H1 (cell line): Measurements from ENCODE around the gene BHLHE23. TPM values are rescaled to one million over a fixed set of nuclear protein-coding genes. Genes with fewer than 3 reads are reported as not detected.

ENCODE experiments used
- CTCF ChIA-PET: fragments of 300-600 bp; sonication (Branson Sonifier 250); formaldehyde crosslinking; loops from one replicate; lab custom pipeline; 2021; ENCODE audit not compliant: partially characterized antibody; lab: Charles Lee
- POLR2A ChIA-PET: fragments of 300-600 bp; sonication (Branson Sonifier 250); formaldehyde crosslinking; loops from one replicate; lab custom pipeline; 2021; ENCODE audit warnings: inconsistent platforms; ENCODE audit not compliant: partially characterized antibody; lab: Charles Lee
- DNase-seq, 2 experiments: peaks; one replicate each; pipeline versions ENCODE4 v3.0.0 to v3.0.0-alpha.2; 2010 to 2022; ENCODE audit warnings: low spot score in 2 of 2, low read depth in 1 of 2, mixed read lengths in 1 of 2
- FAIRE-seq: peaks from 2 replicates; lab custom pipeline; 2011; peaks lifted over from hg19 to GRCh38; lab: Jason Lieb, UNC
- H2AFZ ChIP-seq: 2 replicates; pipeline ENCODE4 v1.8.1; 2012; ENCODE audit warnings: low read length, inconsistent platforms
- H2AK5ac ChIP-seq: 2 replicates; pipeline ENCODE4 v1.6.1; 2013; ENCODE audit warnings: low read depth, low read length
- H2BK120ac ChIP-seq: replicated peaks from 2 replicates; pipeline ENCODE3; 2013; ENCODE audit warnings: low read depth, low read length, inconsistent platforms
- H2BK12ac ChIP-seq: 2 replicates; pipeline ENCODE4 v1.6.1; 2013; ENCODE audit warnings: low read depth, low read length
- H2BK15ac ChIP-seq: 2 replicates; pipeline ENCODE4 v1.6.1; 2013; ENCODE audit warnings: low read length
- H2BK20ac ChIP-seq: 2 replicates; pipeline ENCODE4 v1.6.1; 2013; ENCODE audit warnings: low read length
- H2BK5ac ChIP-seq: 2 replicates; pipeline ENCODE4 v1.6.1; 2013; ENCODE audit warnings: low read depth, low read length
- H3K14ac ChIP-seq: 2 replicates; pipeline ENCODE4 v1.6.1; 2013; ENCODE audit warnings: inconsistent platforms; ENCODE audit not compliant: insufficient read length
- H3K18ac ChIP-seq: 2 replicates; pipeline ENCODE4 v1.6.1; 2013; ENCODE audit warnings: low read length; ENCODE audit errors: extremely low read depth
- H3K23ac ChIP-seq: 2 replicates; pipeline ENCODE4 v1.6.1; 2013; ENCODE audit warnings: inconsistent platforms; ENCODE audit not compliant: insufficient read length
- H3K23me2 ChIP-seq: 2 replicates; pipeline ENCODE4 v1.6.1; 2013; ENCODE audit warnings: low read depth, low read length
- H3K27ac ChIP-seq: 2 replicates; pipeline ENCODE4 v1.6.1; 2011; ENCODE audit warnings: low read depth, low read length, inconsistent platforms
- H3K27me3 ChIP-seq, 4 experiments: replicated peaks in 1 of 4; 1 replicate in 1 of 4; 2 replicates in 3 of 4; pipeline versions ENCODE4 v1.6.1 to v1.8.1; 2011 to 2013; ENCODE audit warnings: low read length in 3 of 4, mild to moderate bottlenecking in 3 of 4, inconsistent platforms in 2 of 4, mixed read lengths in 2 of 4, moderate library complexity in 1 of 4; ENCODE audit not compliant: control insufficient read depth in 3 of 4, insufficient read depth in 3 of 4; ENCODE audit errors: extremely low read depth in 1 of 4
- H3K36me3 ChIP-seq, 4 experiments: 2 replicates each; pipeline versions ENCODE4 v1.6.1 to v1.8.1; 2011 to 2013; ENCODE audit warnings: mild to moderate bottlenecking in 4 of 4, low read length in 3 of 4, moderate library complexity in 2 of 4, control low read depth in 1 of 4, inconsistent platforms in 1 of 4; ENCODE audit not compliant: insufficient read depth in 4 of 4, control insufficient read depth in 2 of 4
- H3K4ac ChIP-seq: replicated peaks from 2 replicates; pipeline ENCODE3; 2013; ENCODE audit warnings: low read length, low read depth, mixed read lengths, inconsistent platforms; ENCODE audit not compliant: insufficient read length
- H3K4me1 ChIP-seq, 4 experiments: replicated peaks in 1 of 4; 1 replicate in 1 of 4; 2 replicates in 3 of 4; pipeline versions ENCODE4 v1.6.1 to v1.8.1; 2011 to 2013; ENCODE audit warnings: low read length in 3 of 4, inconsistent platforms in 2 of 4, mixed read lengths in 1 of 4; ENCODE audit not compliant: insufficient read depth in 4 of 4, control insufficient read depth in 3 of 4
- H3K4me2 ChIP-seq, 2 experiments: 2 replicates each; pipeline versions ENCODE4 v1.6.1 to v1.8.1; 2011 to 2013; ENCODE audit warnings: low read depth in 2 of 2, low read length in 2 of 2, control low read depth in 1 of 2, inconsistent platforms in 1 of 2, mild to moderate bottlenecking in 1 of 2; ENCODE audit not compliant: insufficient read depth in 1 of 2
- H3K4me3 ChIP-seq, 4 experiments: fragments of 200-600, 300-600 bp in 1 of 4; sonication (generic), shearing (Covaris generic), sonication (Bioruptor Twin) in 1 of 4; 2 replicates each; pipeline versions ENCODE4 v1.5.1 to v1.8.1; 2011 to 2016; ENCODE audit warnings: low read length in 4 of 4, low read depth in 3 of 4, control low read depth in 2 of 4, inconsistent platforms in 2 of 4, mild to moderate bottlenecking in 2 of 4, mixed read lengths in 1 of 4, moderate library complexity in 1 of 4; ENCODE audit not compliant: insufficient read depth in 2 of 4; ENCODE audit errors: extremely low read depth in 1 of 4
- H3K56ac ChIP-seq: replicated peaks from 2 replicates; pipeline ENCODE3; 2013; ENCODE audit warnings: low read depth, mild to moderate bottlenecking, mixed read lengths, low read length, inconsistent platforms; ENCODE audit not compliant: insufficient read length
- H3K79me1 ChIP-seq: 2 replicates; pipeline ENCODE4 v1.6.1; 2013; ENCODE audit warnings: low read depth, low read length, control low read depth
- H3K79me2 ChIP-seq, 2 experiments: 2 replicates each; pipeline versions ENCODE4 v1.6.1 to v1.8.1; 2012 to 2013; ENCODE audit warnings: low read length in 2 of 2, mild to moderate bottlenecking in 2 of 2, inconsistent platforms in 1 of 2; ENCODE audit not compliant: insufficient read depth in 2 of 2, control insufficient read depth in 1 of 2
- H3K9ac ChIP-seq, 4 experiments: replicated peaks in 1 of 4; 1 replicate in 1 of 4; 2 replicates in 3 of 4; pipeline versions ENCODE4 v1.6.1 to v1.8.1; 2011 to 2013; ENCODE audit warnings: low read depth in 3 of 4, low read length in 3 of 4, control low read depth in 2 of 4, mild to moderate bottlenecking in 2 of 4, moderate library complexity in 2 of 4, inconsistent platforms in 1 of 4; ENCODE audit errors: extremely low read depth in 1 of 4
- H3K9me3 ChIP-seq, 2 experiments: 2 replicates each; pipeline versions ENCODE4 v1.6.1 to v1.8.1; 2012 to 2013; ENCODE audit warnings: mild to moderate bottlenecking in 2 of 2, moderate library complexity in 2 of 2, control low read depth in 1 of 2, inconsistent platforms in 1 of 2, low read depth in 1 of 2, low read length in 1 of 2, mixed read lengths in 1 of 2; ENCODE audit not compliant: insufficient read depth in 2 of 2
- H4K20me1 ChIP-seq, 2 experiments: replicated peaks in 1 of 2; 2 replicates each; pipeline versions ENCODE3 to v1.8.1; 2011 to 2013; ENCODE audit warnings: inconsistent platforms in 2 of 2, low read length in 2 of 2, mild to moderate bottlenecking in 1 of 2; ENCODE audit not compliant: insufficient read depth in 2 of 2, control insufficient read depth in 1 of 2
- H4K5ac ChIP-seq: 2 replicates; pipeline ENCODE4 v1.6.1; 2013; ENCODE audit warnings: low read length, low read depth, mixed read lengths, inconsistent platforms; ENCODE audit not compliant: insufficient read length
- H4K8ac ChIP-seq: 2 replicates; pipeline ENCODE4 v1.8.0; 2013; ENCODE audit warnings: mild to moderate bottlenecking, moderate library complexity, low read length, inconsistent platforms; ENCODE audit not compliant: insufficient read depth; ENCODE audit errors: extremely low read depth
- H4K91ac ChIP-seq: replicated peaks from 2 replicates; pipeline ENCODE3; 2013; ENCODE audit warnings: low read length, mixed read lengths, inconsistent platforms; ENCODE audit not compliant: insufficient read length
- CHD2 ChIP-seq: IDR thresholded peaks from 2 replicates; pipeline ENCODE4 v1.6.1; 2012; ENCODE audit warnings: low read length, improper control_type of control experiment
- SIRT6 ChIP-seq: IDR thresholded peaks from one replicate; pipeline ENCODE4 v1.7.1; 2012; ENCODE audit warnings: low read length, inconsistent platforms
- WGBS, 2 experiments: shearing (Covaris generic) in 1 of 2; methylation state at CpG; one replicate each; pipeline versions ENCODE4 v1.1.6 to v1.1.7; 2013 to 2015; ENCODE audit warnings: low lambda C conversion rate in 2 of 2, mixed read lengths in 2 of 2, inconsistent platforms in 1 of 2, low coverage in 1 of 2, missing lambda C conversion rate in 1 of 2; ENCODE audit not compliant: insufficient replicate concordance in 2 of 2, insufficient coverage in 1 of 2, insufficient read length in 1 of 2; ENCODE audit errors: extremely low coverage in 1 of 2, missing lambda C conversion rate in 1 of 2; 5-methylcytosine and 5-hydroxymethylcytosine counted together
- polyA plus RNA-seq, 7 experiments: library from polyadenylated mRNA; depleted of rRNA in 3 of 7; stranded (reverse) in 5 of 7; unstranded in 2 of 7; fragments of >200 nt in 5 of 7; fragments of 200-250 nt in 2 of 7; gene quantifications; 1 replicate in 5 of 7; 2 replicates in 1 of 7; 4 replicates in 1 of 7; pipeline versions ENCODE4 v1.2.1 to v1.2.3, GENCODE V29; 2011 to 2013; ENCODE audit warnings: missing spikeins in 2 of 7, mixed read lengths in 2 of 7
- total RNA-seq: library from RNA; stranded (reverse); fragmentation: NEBNext Ultra II Directional; extraction: Animal tissue kit (Norgen Biotek cat#: 25700); gene quantifications from 2 replicates; pipeline ENCODE4 v1.2.1, GENCODE V29; 2021

Gene BHLHE23
- total and polyA plus RNA-seq, 2 of the 8 experiments (the other 6 are each of a cell fraction or from before 2014, with no cell fraction given) = 0.47 TPM; not detected in 1

DNA sequence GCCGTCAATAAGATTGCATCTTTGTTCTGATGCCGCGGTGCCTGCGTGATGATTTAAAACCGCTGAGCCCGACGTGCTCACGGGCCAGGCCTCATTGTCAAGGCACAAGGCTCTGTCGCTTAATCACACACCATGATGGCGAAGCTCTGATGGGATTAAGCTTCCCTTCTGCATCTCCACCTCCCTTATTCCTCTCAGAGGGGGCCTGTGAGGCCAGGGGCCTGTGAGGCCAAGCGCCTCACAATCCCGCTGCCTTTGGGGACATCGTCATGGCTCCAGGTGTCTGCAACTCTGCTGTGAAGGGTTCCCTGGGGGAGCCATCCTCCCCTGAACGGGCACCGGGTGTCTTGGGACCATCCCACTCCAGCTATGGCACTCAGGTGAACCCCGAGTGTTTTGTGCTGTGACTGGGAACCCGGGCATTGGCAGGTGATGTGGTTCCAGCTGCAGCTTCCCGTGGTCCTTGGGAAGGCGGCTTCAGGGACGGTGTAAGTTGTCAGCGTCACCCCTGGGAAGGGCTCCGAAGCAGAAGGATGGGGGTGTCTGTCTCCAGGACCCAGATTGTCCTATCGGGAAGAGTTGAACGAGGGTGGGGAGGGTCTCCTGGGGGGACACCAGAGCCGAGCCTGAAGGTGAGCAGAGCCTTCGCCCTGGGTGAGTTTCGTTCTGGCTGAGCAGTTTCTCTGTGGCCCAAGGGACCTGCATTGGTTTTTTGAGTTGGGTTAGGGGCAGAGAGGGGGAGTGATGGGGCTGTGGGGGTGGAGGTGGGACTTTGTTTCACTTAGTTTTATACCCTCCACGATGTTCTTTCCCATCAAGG is 18.0 kb upstream of the BHLHE23 start:
- no peak for TF ChIP-seq CHD2
- no peak for TF ChIP-seq SIRT6
- Histone ChIP-seq H3K79me1 (no peaks in the 10 kb centered on the region), H3K4me3 (no peak overlapping the region), H3K18ac (no peak overlapping the region), H3K36me3 (no peaks in the 10 kb centered on the region), H2BK120ac (no peak overlapping the region), H3K79me2 (no peaks in the 10 kb centered on the region), H3K27me3 (peaks cover 0 to 5% (median 2%) of the 10 kb centered on the region in 4 experiments; a peak in 4 of 7 replicates), H3K9ac (no peak overlapping the region), H2AFZ (no peak overlapping the region), H3K9me3 (no peaks in the 10 kb centered on the region; a peak in 1 of 4 replicates), H3K4me1 (peaks cover 0 to 17% (median 11%) of the 10 kb centered on the region in 4 experiments; a peak in 5 of 7 replicates), H3K23ac (no peak overlapping the region), H2BK20ac (peak overlapping the region; percentile 61; the same call in 1 of the 2 replicates), H4K91ac (no peak overlapping the region), H3K56ac (no peak overlapping the region), H3K4me2 (no peak overlapping the region), H4K8ac (no peak overlapping the region), H2BK5ac (no peak overlapping the region), H3K14ac (no peak overlapping the region), H4K5ac (no peak overlapping the region), H4K20me1 (no peaks in the 10 kb centered on the region), H2BK12ac (no peak overlapping the region), H3K23me2 (no peaks in the 10 kb centered on the region; the same call in 1 of the 2 replicates), H2BK15ac (no peak overlapping the region), H2AK5ac (no peak overlapping the region), H3K4ac (no peak overlapping the region), H3K27ac (no peak overlapping the region)
- no peak for FAIRE-seq
- DNase-seq = no peak
- ChIA-PET CTCF (interaction anchor here (1.0 to 1.9 kb wide), 7 partner anchors 8 to 55 kb away, joined by 3 to 8 read pairs (median 4); no protein-coding TSS in a partner anchor), POLR2A (no interaction called here)
- WGBS, 2 experiments = 84% methylated on average over 28 of the region's 28 CpGs; no CpG with 5 or more reads in 1 of the 2 experiments
